Effector memory CD4-positive, alpha-beta T cell (primary cell): ENCODE results near the gene GUCA1A.

Source experiments
- DNase-seq, 3 donors: peaks; one replicate each; pipeline ENCODE4 v3.0.0-alpha.2; 2020
- H3K27ac ChIP-seq: 2 replicates; pipeline ENCODE4 v1.7.0; 2013; ENCODE audit warnings: mild to moderate bottlenecking, low read length, moderate library complexity; ENCODE audit not compliant: insufficient read depth, poor library complexity, severe bottlenecking
- H3K27me3 ChIP-seq: replicated peaks from 2 replicates; pipeline ENCODE4 v1.7.0; 2013; ENCODE audit warnings: mild to moderate bottlenecking, low read length; ENCODE audit not compliant: insufficient read depth, control insufficient read depth, poor library complexity, severe bottlenecking
- H3K36me3 ChIP-seq: 2 replicates; pipeline ENCODE4 v1.7.0; 2013; ENCODE audit warnings: mild to moderate bottlenecking, low read length, moderate library complexity; ENCODE audit not compliant: control insufficient read depth, insufficient read depth
- H3K4me1 ChIP-seq: 2 replicates; pipeline ENCODE4 v1.7.0; 2013; ENCODE audit warnings: low read length, mild to moderate bottlenecking; ENCODE audit not compliant: control insufficient read depth, insufficient read depth, poor library complexity, severe bottlenecking
- H3K4me3 ChIP-seq: 2 replicates; pipeline ENCODE4 v1.7.0; 2013; ENCODE audit warnings: low read length, low read depth, mild to moderate bottlenecking; ENCODE audit not compliant: insufficient read depth, poor library complexity, severe bottlenecking
- H3K9me3 ChIP-seq: 2 replicates; pipeline ENCODE4 v1.7.0; 2013; ENCODE audit warnings: mild to moderate bottlenecking, low read length, moderate library complexity; ENCODE audit not compliant: control insufficient read depth

GUCA1A gene

GRCh38 chr6:42135722-42136121 is 37.4 kb upstream of the GUCA1A start:
- Histone ChIP-seq H3K36me3 (no peaks in the 10 kb centered on the region), H3K4me3 (no peak overlapping the region), H3K27ac (no peak overlapping the region), H3K9me3 (no peaks in the 10 kb centered on the region), H3K27me3 (no peaks in the 10 kb centered on the region), H3K4me1 (no peaks in the 10 kb centered on the region)
- DNase-seq: no peak

DNA sequence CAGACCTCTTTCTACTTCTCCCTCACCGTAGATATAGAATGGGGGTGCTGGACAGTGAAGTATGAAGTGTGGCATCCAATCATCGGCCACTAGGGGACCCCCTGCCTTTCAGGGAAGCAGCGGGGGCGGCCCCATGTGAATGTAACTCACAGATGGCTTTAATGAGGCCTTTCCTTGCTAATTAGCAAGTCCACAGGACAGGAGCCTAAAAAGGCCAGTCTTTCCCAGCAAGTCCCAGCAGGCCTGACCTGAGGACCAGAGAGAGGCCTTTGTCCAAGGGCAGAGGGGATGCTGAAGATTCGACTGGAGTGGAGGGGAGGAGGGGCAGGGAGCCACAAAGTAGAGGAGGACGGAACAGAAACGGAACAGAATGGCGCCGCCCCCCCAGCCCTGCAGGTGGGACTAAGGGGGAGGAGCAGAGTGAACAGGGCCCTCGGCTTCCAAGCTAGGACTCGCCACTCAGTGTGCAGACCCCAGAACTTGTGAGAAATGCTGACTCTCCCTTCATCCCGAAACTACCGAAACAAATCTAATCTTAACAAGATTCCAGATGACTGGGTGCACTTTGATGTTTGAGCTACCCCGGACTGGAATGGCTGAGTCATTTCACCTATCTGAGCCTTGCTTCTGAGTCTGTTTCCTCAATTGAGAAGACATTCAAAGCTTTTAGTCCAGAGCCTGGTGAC is 36.5 kb upstream of the GUCA1A start:
- Histone ChIP-seq H3K4me1 (no peaks in the 10 kb centered on the region), H3K36me3 (no peaks in the 10 kb centered on the region), H3K27me3 (peaks cover 6% of the 10 kb centered on the region), H3K27ac (no peak overlapping the region), H3K9me3 (no peaks in the 10 kb centered on the region), H3K4me3 (no peak overlapping the region)
- no peak for DNase-seq

DNA sequence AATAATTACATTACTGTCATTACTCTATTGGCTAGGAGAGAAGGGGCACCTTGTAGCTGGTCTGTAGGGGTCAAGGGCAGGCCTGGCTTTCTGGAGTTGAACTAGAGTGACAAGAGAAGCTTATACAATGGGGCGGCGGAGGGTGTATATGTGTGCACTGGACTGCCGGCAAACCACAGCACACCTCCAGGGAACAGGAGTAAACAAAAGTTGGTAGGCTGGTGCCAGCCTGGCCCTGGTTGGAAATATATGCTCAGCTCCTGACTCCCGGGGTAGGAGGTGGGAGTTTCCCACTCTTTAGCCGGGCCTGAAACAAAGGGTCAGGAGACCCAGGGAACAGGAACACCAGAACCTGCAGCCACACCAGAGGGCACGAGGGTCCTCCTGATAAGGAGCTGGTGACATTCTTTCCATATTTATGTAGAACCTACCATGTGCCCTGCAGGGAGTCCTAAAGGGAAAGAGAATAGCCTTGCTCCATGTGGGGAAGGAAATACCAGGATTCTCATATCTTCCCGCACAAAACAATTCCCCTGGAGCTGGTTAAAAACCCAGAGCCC is 35.9 kb upstream of the GUCA1A start:
- DNase-seq: no peak
- Histone ChIP-seq H3K4me1 (peaks cover 3% of the 10 kb centered on the region), H3K4me3 (no peak overlapping the region), H3K27ac (no peak overlapping the region), H3K27me3 (peaks cover 12% of the 10 kb centered on the region), H3K9me3 (no peaks in the 10 kb centered on the region), H3K36me3 (no peaks in the 10 kb centered on the region)

- Histone ChIP-seq H3K36me3 (no peaks in the 10 kb centered on the region), H3K27ac (no peak overlapping the region), H3K27me3 (peaks cover 16% of the 10 kb centered on the region), H3K4me1 (peaks cover 8% of the 10 kb centered on the region), H3K4me3 (no peak overlapping the region), H3K9me3 (no peaks in the 10 kb centered on the region)
- no peak for DNase-seq
Measured at GRCh38 chr6:42138190-42138589, 35.0 kb upstream of the GUCA1A start.

GRCh38 chr6:42138630-42139619 is 34.2 kb upstream of the GUCA1A start:
- Histone ChIP-seq H3K4me3 (no peak overlapping the region), H3K4me1 (peaks cover 8% of the 10 kb centered on the region), H3K9me3 (no peaks in the 10 kb centered on the region), H3K27me3 (peaks cover 21% of the 10 kb centered on the region), H3K27ac (no peak overlapping the region), H3K36me3 (no peaks in the 10 kb centered on the region)
- no peak for DNase-seq

DNA sequence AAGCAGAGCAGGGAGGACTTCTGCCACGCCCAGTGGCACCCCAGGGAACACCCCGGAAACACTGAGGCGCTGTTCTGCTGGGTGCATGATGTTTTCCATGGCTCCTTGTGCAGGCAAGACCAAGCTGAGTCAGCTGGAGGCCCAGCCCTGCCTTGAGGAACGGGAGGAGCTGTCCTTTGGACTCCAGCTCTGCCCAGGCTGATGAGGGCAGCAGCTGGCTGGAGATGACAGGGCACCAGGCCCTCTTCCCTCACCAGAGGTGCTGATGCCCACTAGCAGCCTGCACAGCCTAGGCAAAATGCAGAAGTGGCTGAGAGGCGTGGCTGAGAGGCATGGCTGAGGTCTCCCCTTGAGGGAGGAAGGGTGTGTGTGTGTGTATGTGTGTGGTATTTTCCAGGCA is 33.1 kb upstream of the GUCA1A start:
- Histone ChIP-seq H3K9me3 (no peaks in the 10 kb centered on the region), H3K27ac (no peak overlapping the region), H3K4me3 (no peak overlapping the region), H3K36me3 (no peaks in the 10 kb centered on the region), H3K4me1 (peaks cover 8% of the 10 kb centered on the region), H3K27me3 (peaks cover 21% of the 10 kb centered on the region)
- DNase-seq: no peak

DNA sequence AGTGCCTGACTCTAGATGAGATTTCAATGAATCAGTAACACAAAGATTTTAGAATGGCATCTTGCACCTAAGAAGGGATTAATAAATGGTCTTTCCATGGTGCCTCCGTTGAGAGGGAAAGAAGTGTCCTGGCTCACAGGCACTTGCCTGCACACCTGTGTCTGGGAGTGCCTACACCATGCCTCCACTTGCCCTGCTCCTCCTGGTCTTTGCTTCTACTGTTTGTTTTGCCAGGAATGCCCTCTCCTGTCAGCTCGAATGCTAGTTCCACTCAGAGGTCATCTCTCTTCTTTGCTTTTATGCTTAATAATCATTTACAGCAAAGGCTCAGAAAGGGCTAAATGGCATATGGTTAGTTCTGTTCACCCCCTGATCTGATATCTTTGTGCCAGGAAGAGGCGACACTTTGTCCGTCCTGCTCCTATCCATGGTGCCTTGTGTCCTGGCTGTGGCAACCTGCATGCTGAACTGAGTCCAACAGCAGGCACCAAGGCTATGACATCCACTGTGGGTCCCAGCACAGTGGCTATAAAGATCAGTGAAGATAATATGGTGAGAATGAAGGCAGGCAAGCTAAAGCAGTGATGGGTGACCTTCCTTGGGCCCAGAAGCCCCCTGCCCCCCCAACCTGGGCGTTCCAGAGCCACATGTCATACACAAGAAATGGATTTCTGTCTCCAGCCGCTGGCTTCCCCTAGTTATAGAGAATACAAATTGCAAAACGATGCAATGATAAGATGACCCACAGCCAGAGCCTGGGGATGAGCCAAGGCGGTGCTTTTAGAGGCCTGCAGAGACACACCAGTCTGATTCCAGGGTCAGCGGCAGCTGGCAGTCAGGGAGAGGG is 32.2 kb upstream of the GUCA1A start:
- Histone ChIP-seq H3K27ac (no peak overlapping the region), H3K4me3 (no peak overlapping the region)
- DNase-seq: no peak

GRCh38 chr6:42141603-42142117 is 31.5 kb upstream of the GUCA1A start:
- Histone ChIP-seq H3K27me3 (peaks cover 21% of the 10 kb centered on the region), H3K4me1 (peaks cover 8% of the 10 kb centered on the region), H3K36me3 (no peaks in the 10 kb centered on the region), H3K9me3 (no peaks in the 10 kb centered on the region), H3K4me3 (no peak overlapping the region), H3K27ac (no peak overlapping the region)
- no peak for DNase-seq

More for the DNA sequence above, 32.2 kb upstream of the GUCA1A start:
- Histone ChIP-seq H3K9me3 (no peaks in the 10 kb centered on the region), H3K36me3 (no peaks in the 10 kb centered on the region), H3K27me3 (peaks cover 21% of the 10 kb centered on the region), H3K4me1 (peaks cover 8% of the 10 kb centered on the region)

GRCh38 chr6:42142118-42142835 is 30.9 kb upstream of the GUCA1A start, which contains the start of gene C6orf132:
Gene C6orf132, minus strand, starts transcription at chr6:42142620. Its CDS starts 176 bp downstream, at chr6:42142444.
- peaks cover 21% of the 10 kb centered on the region for H3K27me3 ChIP-seq
- H3K4me1 ChIP-seq: peaks cover 8% of the 10 kb centered on the region
- H3K9me3 ChIP-seq: no peaks in the 10 kb centered on the region
- peak within 1 kb of the TSS; percentile 39 for H3K4me3 ChIP-seq
- DNase-seq: no peak
- no peak within 1 kb of the TSS for H3K27ac ChIP-seq
- H3K36me3 ChIP-seq: no peaks in the 10 kb centered on the region
